Tibial nerve (tissue), 4 donors: ENCODE measurements around the gene RPS19BP1. TPM values are rescaled to one million over a fixed set of nuclear protein-coding genes. Genes with fewer than 3 reads are reported as not detected.
A peak's percentile ranks its signal among the peaks of the same experiment; 100 is the strongest.

ENCODE experiments used
- DNase-seq, 2 donors: peaks; one replicate each; pipeline ENCODE4 v3.0.0-alpha.2; 2019; ENCODE audit warnings: low spot score in 2 of 2
- H3K27ac ChIP-seq, 4 donors: fragments of 200-600 bp; sonication (generic) in 3 of 4; one replicate each; pipeline ENCODE4 v1.5.1; 2017 to 2019; ENCODE audit warnings: mild to moderate bottlenecking in 1 of 4
- H3K27me3 ChIP-seq, 2 donors: fragments of 200-600 bp; sonication (generic) in 1 of 2; one replicate each; pipeline versions ENCODE4 v1.5.1 to v1.6.0; 2017 to 2019
- H3K36me3 ChIP-seq, 3 donors: fragments of 200-600 bp; sonication (generic); one replicate each; pipeline ENCODE4 v1.5.1; 2018 to 2019
- H3K4me1 ChIP-seq, 4 donors: fragments of 200-600 bp; sonication (generic) in 3 of 4; one replicate each; pipeline ENCODE4 v1.5.1; 2017 to 2019
- H3K4me3 ChIP-seq, 4 donors: fragments of 200-600 bp; sonication (generic) in 3 of 4; one replicate each; pipeline ENCODE4 v1.5.1; 2017 to 2019; ENCODE audit warnings: mild to moderate bottlenecking in 1 of 4, moderate library complexity in 1 of 4
- H3K9me3 ChIP-seq, 4 donors: fragments of 200-600 bp; sonication (generic) in 3 of 4; one replicate each; pipeline ENCODE4 v1.5.1; 2017 to 2019
- EP300 ChIP-seq, 2 donors: sonication (generic); formaldehyde crosslinking; IDR thresholded peaks; one replicate each; pipeline ENCODE4 v1.6.1; 2017; ENCODE audit warnings: antibody characterized with exemption in 2 of 2, mild to moderate bottlenecking in 1 of 2
- POLR2A ChIP-seq, 2 donors: fragments of 450-650 bp; IDR thresholded peaks; one replicate each; pipeline ENCODE4 v1.6.1; 2017; ENCODE audit warnings: antibody characterized with exemption in 2 of 2, mild to moderate bottlenecking in 2 of 2, moderate library complexity in 2 of 2
- WGBS, 2 donors: methylation state at CpG; one replicate each; pipeline ENCODE4 v1.1.5; 2018; 5-methylcytosine and 5-hydroxymethylcytosine counted together
- total RNA-seq, 4 donors: library from RNA; depleted of rRNA; stranded (reverse); fragments of >200 nt; gene quantifications; one replicate each; pipeline ENCODE4 v1.1.0, GENCODE V29; 2016
- TF ChIP-seq, protein P1 (sequence below), 5 experiments: fragments of 200-600 bp in 3 of 5; fragments of 450-650 bp in 2 of 5; sonication (generic) in 3 of 5; IDR thresholded peaks; one replicate each; pipeline ENCODE4 v1.5.1; 2016 to 2019; ENCODE audit warnings: antibody characterized with exemption in 5 of 5, mild to moderate bottlenecking in 3 of 5, moderate library complexity in 2 of 5

The RPS19BP1 gene
- total RNA-seq, 4 donors from 2014 or later, result 178 to 206 (median 197) TPM

DNA sequence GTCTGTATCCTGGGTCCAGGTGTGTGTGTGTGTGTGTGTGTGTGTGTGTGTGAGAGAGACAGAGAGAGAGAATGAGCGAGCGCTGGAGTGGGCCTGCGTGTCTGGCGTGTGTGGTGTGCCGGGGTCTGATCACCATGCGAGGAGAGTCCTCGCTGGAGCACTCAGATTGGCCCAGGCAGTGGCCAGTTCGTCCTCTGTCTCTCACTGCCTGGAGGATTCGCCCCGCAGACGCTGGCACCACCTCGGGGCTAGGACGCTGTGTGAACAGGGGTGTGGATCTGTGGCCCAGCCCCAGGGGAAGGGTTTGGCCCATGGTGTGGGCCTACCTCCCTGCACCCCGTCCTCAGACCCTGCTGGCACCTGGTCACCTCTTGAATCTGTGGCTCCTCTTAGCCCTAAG is 26.4 kb upstream of the RPS19BP1 start:
- TF ChIP-seq EP300 (IDR thresholded peaks at IDR 0.05), result no peak
- TF ChIP-seq POLR2A (IDR thresholded peaks at IDR 0.05), result no peak
- TF ChIP-seq, protein P1, sequence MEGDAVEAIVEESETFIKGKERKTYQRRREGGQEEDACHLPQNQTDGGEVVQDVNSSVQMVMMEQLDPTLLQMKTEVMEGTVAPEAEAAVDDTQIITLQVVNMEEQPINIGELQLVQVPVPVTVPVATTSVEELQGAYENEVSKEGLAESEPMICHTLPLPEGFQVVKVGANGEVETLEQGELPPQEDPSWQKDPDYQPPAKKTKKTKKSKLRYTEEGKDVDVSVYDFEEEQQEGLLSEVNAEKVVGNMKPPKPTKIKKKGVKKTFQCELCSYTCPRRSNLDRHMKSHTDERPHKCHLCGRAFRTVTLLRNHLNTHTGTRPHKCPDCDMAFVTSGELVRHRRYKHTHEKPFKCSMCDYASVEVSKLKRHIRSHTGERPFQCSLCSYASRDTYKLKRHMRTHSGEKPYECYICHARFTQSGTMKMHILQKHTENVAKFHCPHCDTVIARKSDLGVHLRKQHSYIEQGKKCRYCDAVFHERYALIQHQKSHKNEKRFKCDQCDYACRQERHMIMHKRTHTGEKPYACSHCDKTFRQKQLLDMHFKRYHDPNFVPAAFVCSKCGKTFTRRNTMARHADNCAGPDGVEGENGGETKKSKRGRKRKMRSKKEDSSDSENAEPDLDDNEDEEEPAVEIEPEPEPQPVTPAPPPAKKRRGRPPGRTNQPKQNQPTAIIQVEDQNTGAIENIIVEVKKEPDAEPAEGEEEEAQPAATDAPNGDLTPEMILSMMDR (IDR thresholded peaks at IDR 0.05), result no peak
- DNase-seq, result no peak
- Histone ChIP-seq H3K4me3 (no peak overlapping the region), H3K9me3 (no peaks in the 10 kb centered on the region), H3K27me3 (peaks cover 0 to 45% of the 10 kb centered on the region in 2 donors), H3K27ac (no peak overlapping the region), H3K4me1 (peaks cover 0 to 27% (median 9%) of the 10 kb centered on the region in 4 donors), H3K36me3 (no peaks in the 10 kb centered on the region)
- 82 to 87% methylated on average over 13 to 14 of the region's 14 CpGs for WGBS, 2 donors

DNA sequence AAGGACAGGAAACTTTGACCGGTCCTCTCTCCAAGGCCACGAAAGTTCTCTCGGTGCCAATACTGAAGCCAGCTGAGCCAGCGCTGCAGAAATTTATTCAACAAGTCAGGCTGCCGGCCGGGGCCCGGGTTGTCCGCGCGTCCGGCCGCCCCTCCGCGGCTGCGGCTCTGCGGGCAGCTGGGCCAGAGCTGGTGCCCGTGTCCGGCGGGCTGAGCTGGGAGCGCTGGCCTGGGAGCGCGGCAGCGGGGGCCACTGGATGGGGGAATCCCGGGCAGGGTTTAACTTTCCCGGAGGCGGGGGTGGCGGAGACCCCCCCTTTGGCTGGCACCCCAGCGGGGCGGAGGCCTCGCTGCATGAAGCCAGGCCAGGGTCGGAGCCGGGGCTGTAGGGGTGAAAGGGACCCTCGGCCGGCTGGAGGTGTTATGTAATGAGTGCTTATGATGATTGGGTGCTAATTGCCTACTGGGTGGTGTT is 25.7 kb upstream of the RPS19BP1 start:
- Histone ChIP-seq H3K4me3 (peak overlapping the region; percentile 7 to 54 (median 18)), H3K27ac (peak overlapping the region in 1 of 4 donors; percentile 49), H3K4me1 (peaks cover 0 to 27% (median 9%) of the 10 kb centered on the region in 4 donors), H3K9me3 (no peaks in the 10 kb centered on the region), H3K27me3 (peaks cover 0 to 45% of the 10 kb centered on the region in 2 donors), H3K36me3 (no peaks in the 10 kb centered on the region)
- DNase-seq, result no peak
- TF ChIP-seq, protein P1 (IDR thresholded peaks at IDR 0.05), result no peak
- TF ChIP-seq EP300 (IDR thresholded peaks at IDR 0.05) (no peak), POLR2A (IDR thresholded peaks at IDR 0.05) (no peak)
- 6 to 30% methylated on average over 2 to 30 of the region's 34 CpGs for whole genome bisulfite sequencing, 2 donors

DNA sequence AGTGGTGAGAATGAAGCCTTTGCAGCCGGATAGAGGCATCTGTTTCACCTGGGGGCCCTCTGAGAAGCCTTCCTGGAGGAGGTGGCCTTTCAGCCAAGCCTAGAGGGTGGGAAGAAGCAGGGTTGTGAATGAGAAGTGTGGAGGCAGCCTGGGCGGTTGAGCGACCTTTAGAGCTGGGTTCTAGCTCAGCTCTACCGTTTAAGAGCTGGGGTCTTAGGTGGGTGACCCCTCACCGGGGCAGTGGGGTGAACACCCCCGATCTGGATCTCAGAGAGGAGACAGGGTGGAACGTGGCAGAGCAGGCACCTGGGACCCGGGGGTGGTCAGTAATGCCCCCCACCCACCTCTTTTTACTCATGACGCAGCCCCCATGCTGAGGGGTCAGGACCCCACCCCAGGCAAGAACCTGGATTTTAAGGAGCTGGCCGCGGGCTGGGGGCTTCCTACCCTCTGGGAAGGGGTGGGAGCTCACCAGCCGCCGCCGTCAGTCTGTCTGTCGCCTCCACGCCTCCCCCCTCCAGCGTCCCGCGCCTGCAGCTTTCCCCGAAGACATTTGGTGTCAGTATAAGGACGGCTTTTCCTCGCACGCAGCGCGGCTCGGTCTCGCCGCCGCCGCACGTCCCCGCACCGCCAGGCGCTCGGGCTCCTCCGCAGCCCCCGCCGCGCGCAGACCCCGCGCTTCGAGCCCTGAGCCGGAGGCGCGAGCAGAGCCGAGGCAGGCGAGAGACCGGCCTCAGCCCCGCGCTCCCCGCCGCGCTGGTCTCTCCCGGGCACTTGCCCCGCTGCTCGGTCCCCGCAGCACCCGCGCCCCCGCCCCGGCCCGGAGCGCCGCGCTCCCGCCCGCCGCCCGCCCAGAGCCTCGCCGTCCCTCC is 24.7 kb upstream of the RPS19BP1 start:
- DNase-seq, result no peak
- TF ChIP-seq, protein P1 (IDR thresholded peaks at IDR 0.05), result peak in 2 of 5 experiments; percentile 32
- TF ChIP-seq EP300 (IDR thresholded peaks at IDR 0.05) (no peak), POLR2A (IDR thresholded peaks at IDR 0.05) (no peak)
- WGBS, 2 donors, result 6 to 23% methylated on average over 15 to 57 of the region's 72 CpGs
- Histone ChIP-seq H3K4me3 (peak overlapping the region in 3 of 4 donors; percentile 9 to 54 (median 18)), H3K9me3 (no peaks in the 10 kb centered on the region), H3K4me1 (peaks cover 0 to 27% (median 9%) of the 10 kb centered on the region in 4 donors), H3K27ac (no peak overlapping the region), H3K36me3 (no peaks in the 10 kb centered on the region), H3K27me3 (peaks cover 0 to 47% of the 10 kb centered on the region in 2 donors)

DNA sequence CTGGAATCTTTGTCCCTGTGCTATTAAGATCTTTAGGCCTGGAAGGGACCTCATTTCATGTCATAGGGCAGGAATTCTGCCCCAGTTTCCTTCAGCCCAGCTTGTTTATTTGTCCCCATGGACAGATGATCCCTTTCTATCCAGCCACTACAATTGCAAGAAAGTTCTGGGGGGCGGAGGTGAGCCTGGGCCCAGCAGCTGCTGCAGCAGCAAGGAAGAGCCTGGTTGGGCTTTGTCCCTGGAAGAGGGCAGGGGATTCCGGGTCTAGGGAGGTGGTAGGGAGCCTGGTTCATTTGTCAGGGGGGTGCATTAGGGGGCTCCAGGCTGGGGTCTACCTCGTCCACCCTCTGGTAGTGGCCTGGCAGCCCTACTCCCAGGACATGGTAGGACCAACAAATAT is 21.6 kb upstream of the RPS19BP1 start:
- TF ChIP-seq, protein P1 (IDR thresholded peaks at IDR 0.05), result no peak
- TF ChIP-seq EP300 (IDR thresholded peaks at IDR 0.05), result no peak
- TF ChIP-seq POLR2A (IDR thresholded peaks at IDR 0.05), result no peak
- H3K27ac ChIP-seq, result no peak overlapping the region
- no peak overlapping the region for H3K4me3 ChIP-seq
- peaks cover 0 to 17% (median 9%) of the 10 kb centered on the region in 4 donors for H3K4me1 ChIP-seq
- no peak for DNase-seq
- peaks cover 0 to 55% of the 10 kb centered on the region in 2 donors for H3K27me3 ChIP-seq
- H3K9me3 ChIP-seq, result no peaks in the 10 kb centered on the region
- no peaks in the 10 kb centered on the region for H3K36me3 ChIP-seq
- 42 to 51% methylated on average over 3 of the region's 3 CpGs for whole genome bisulfite sequencing, 2 donors

DNA sequence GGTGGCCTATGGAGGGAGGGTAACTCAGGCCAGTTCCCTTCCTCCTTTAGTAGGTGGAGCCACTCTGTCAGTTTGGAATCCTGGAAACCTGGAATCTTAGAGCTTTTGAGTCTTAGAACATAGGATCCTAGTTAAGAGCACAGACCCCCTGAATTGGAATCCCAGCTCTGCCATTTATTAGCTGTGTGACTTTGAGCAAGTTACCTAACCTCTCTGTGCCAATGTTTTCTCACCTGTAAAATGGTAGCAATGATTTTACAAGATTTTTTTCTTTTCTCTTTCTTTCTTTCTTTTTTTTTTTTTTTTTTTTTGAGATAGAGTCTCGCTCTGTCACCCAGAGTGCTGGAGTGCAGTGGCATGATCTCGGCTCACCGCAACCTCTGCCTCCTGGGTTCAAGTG is 20.9 kb upstream of the RPS19BP1 start:
- Histone ChIP-seq H3K9me3 (no peaks in the 10 kb centered on the region), H3K36me3 (no peaks in the 10 kb centered on the region), H3K27ac (no peak overlapping the region), H3K4me3 (no peak overlapping the region), H3K27me3 (peaks cover 0 to 55% of the 10 kb centered on the region in 2 donors), H3K4me1 (peaks cover 0 to 13% (median 7%) of the 10 kb centered on the region in 4 donors)
- no peak for TF ChIP-seq POLR2A (IDR thresholded peaks at IDR 0.05)
- TF ChIP-seq, protein P1 (IDR thresholded peaks at IDR 0.05), result no peak
- no peak for TF ChIP-seq EP300 (IDR thresholded peaks at IDR 0.05)
- WGBS, 2 donors, result 77 to 85% methylated on average over 3 of the region's 3 CpGs
- DNase-seq, result no peak
